ENCODE measurements around the gene RAD51.

GRCh38 chr15:40716165-40716564 lies 21.2 kb downstream of the RAD51 start:
- TF ChIP-seq CTCF (conservative IDR thresholded peaks at IDR 0.05) = no peak
- no peak for TF ChIP-seq EZH2 (IDR thresholded peaks at IDR 0.05; ENCODE audit: low read depth)

All from PC-9 (cell line).